ENCODE measurements around the gene ADAM8. TPM values are rescaled to one million over a fixed set of nuclear protein-coding genes. Genes with fewer than 3 reads are reported as not detected.

ADAM8 gene
- total and polyA plus RNA-seq, 2 of the 8 experiments (the other 6 are each of a cell fraction or from before 2014, with no cell fraction given) = 4.6 TPM

GRCh38 chr10:133236401-133237240 is 40.0 kb downstream of the ADAM8 start:
- POLR2A ChIA-PET (ENCODE audit: partially characterized antibody) = interaction anchor here (1.0 kb wide), 1 partner anchor 9 kb away, joined by 3 read pairs; no protein-coding TSS in a partner anchor
- FAIRE-seq = no peak

More at GRCh38 chr10:133236401-133237240, 40.0 kb downstream of the ADAM8 start:
- TF ChIP-seq SUZ12 (IDR thresholded peaks at IDR 0.05; ENCODE audit: low read length) (peak; percentile 92), EGR1 (IDR thresholded peaks at IDR 0.05; ENCODE audit: borderline replicate concordance, low read depth, low read length) (no peak), KDM4A (IDR thresholded peaks at IDR 0.05; ENCODE audit: low read depth, low read length, severe bottlenecking) (peak; percentile 36), SIX5 (IDR thresholded peaks at IDR 0.05; ENCODE audit: low read depth, low read length) (no peak), BACH1 (IDR thresholded peaks at IDR 0.05; ENCODE audit: low read length) (0 out of 2 replicates have a peak, but pooled peaks have one; percentile 10), EZH2 (IDR thresholded peaks at IDR 0.05; ENCODE audit: low read depth, low read length, severe bottlenecking) (peak; percentile 94)
- H3K56ac ChIP-seq (replicated peaks; ENCODE audit: insufficient read length, low read depth, low read length) = no peak overlapping the region
- H3K14ac ChIP-seq (ENCODE audit: insufficient read length) = no peak overlapping the region
- H2BK5ac ChIP-seq (ENCODE audit: low read depth, low read length) = no peak overlapping the region
- peaks cover 12% of the 10 kb centered on the region; the same call in 1 of the 2 replicates for H3K23me2 ChIP-seq (ENCODE audit: low read depth, low read length)
- H3K18ac ChIP-seq (ENCODE audit: extremely low read depth, low read length) = peak overlapping the region; percentile 71
- peaks cover 0 to 5% (median 2%) of the 10 kb centered on the region in 4 experiments; a peak in 2 of 8 replicates for H3K36me3 ChIP-seq (ENCODE audit: control insufficient read depth in 2 of 4, insufficient read depth in 4 of 4, low read length in 3 of 4)
- peak overlapping the region; percentile 91 to 92 for H3K4me2 ChIP-seq (ENCODE audit: insufficient read depth in 1 of 2, low read depth in 2 of 2, low read length in 2 of 2)
- peaks cover 23 to 49% (median 45%) of the 10 kb centered on the region in 4 experiments for H3K27me3 ChIP-seq (replicated peaks in 1 of 4; ENCODE audit: control insufficient read depth in 3 of 4, extremely low read depth in 1 of 4, insufficient read depth in 3 of 4, low read length in 3 of 4)
- peak overlapping the region; percentile 32 for H3K4ac ChIP-seq (replicated peaks; ENCODE audit: insufficient read length, low read depth, low read length)
- H3K9ac ChIP-seq (replicated peaks in 1 of 4; ENCODE audit: extremely low read depth in 1 of 4, low read depth in 3 of 4, low read length in 3 of 4) = no peak overlapping the region; a peak in 1 of 7 replicates
- no peaks in the 10 kb centered on the region for H4K20me1 ChIP-seq (replicated peaks in 1 of 2; ENCODE audit: control insufficient read depth in 1 of 2, insufficient read depth in 2 of 2, low read length in 2 of 2)
- no peak overlapping the region for H3K27ac ChIP-seq (ENCODE audit: low read depth, low read length)
- H2BK20ac ChIP-seq (ENCODE audit: low read length) = no peak overlapping the region; the same call in 1 of the 2 replicates
- no peaks in the 10 kb centered on the region for H3K79me2 ChIP-seq (ENCODE audit: control insufficient read depth in 1 of 2, insufficient read depth in 2 of 2, low read length in 2 of 2)
- no peak overlapping the region for H3K23ac ChIP-seq (ENCODE audit: insufficient read length)
- no peak overlapping the region for H2AK5ac ChIP-seq (ENCODE audit: low read depth, low read length)
- peak overlapping the region; percentile 74 for H4K8ac ChIP-seq (ENCODE audit: extremely low read depth, insufficient read depth, low read length)
- 4% methylated on average over 24 of the region's 103 CpGs; no CpG with 5 or more reads in 1 of the 2 experiments for WGBS, 2 experiments (ENCODE audit: extremely low coverage in 1 of 2, insufficient coverage in 1 of 2, insufficient read length in 1 of 2, insufficient replicate concordance in 2 of 2, low coverage in 1 of 2, low lambda C conversion rate in 2 of 2, missing lambda C conversion rate in 1 of 2)
- peak overlapping the region; percentile 75; the same call in 1 of the 2 replicates for H2BK12ac ChIP-seq (ENCODE audit: low read depth, low read length)
- peaks cover 2% of the 10 kb centered on the region; the same call in 1 of the 2 replicates for H3K79me1 ChIP-seq (ENCODE audit: low read depth, low read length)
- peak overlapping the region; percentile 85 for H4K91ac ChIP-seq (replicated peaks; ENCODE audit: insufficient read length, low read length)
- H2AFZ ChIP-seq (ENCODE audit: low read length) = no peak overlapping the region
- no peak overlapping the region for H2BK15ac ChIP-seq (ENCODE audit: low read length)
- peak overlapping the region; percentile 40 to 62 (median 50) for H3K4me3 ChIP-seq (ENCODE audit: extremely low read depth in 1 of 4, insufficient read depth in 2 of 4, low read depth in 3 of 4, low read length in 4 of 4)
- CTCF ChIA-PET (ENCODE audit: partially characterized antibody) = no interaction called here
- peaks cover 3 to 35% (median 17%) of the 10 kb centered on the region in 4 experiments for H3K4me1 ChIP-seq (replicated peaks in 1 of 4; ENCODE audit: control insufficient read depth in 3 of 4, insufficient read depth in 4 of 4, low read length in 3 of 4)
- peaks cover 0 to 2% of the 10 kb centered on the region in 2 experiments; a peak in 1 of 4 replicates for H3K9me3 ChIP-seq (ENCODE audit: insufficient read depth in 2 of 2, low read depth in 1 of 2, low read length in 1 of 2)
- no peak overlapping the region for H4K5ac ChIP-seq (ENCODE audit: insufficient read length, low read depth, low read length)
- H2BK120ac ChIP-seq (replicated peaks; ENCODE audit: low read depth, low read length) = no peak overlapping the region
- DNase-seq (ENCODE audit: low read depth in 1 of 2, low spot score in 2 of 2) = no peak
